Keratinocyte (primary cell): ENCODE data around the gene FOXI1. TPM values are rescaled to one million over a fixed set of nuclear protein-coding genes. Genes with fewer than 3 reads are reported as not detected.

Experiments
- DNase-seq: peaks from one replicate; pipeline ENCODE4 v3.0.0-alpha.2; 2011; ENCODE audit warnings: low read depth, missing footprints, low spot score
- FAIRE-seq: peaks from 2 replicates; lab custom pipeline; 2011; peaks lifted over from hg19 to GRCh38; lab: Jason Lieb, UNC
- H2AFZ ChIP-seq: 2 replicates; pipeline ENCODE4 v1.6.0; 2012; ENCODE audit warnings: low read length, control low read depth, inconsistent platforms; ENCODE audit not compliant: control insufficient read depth
- H3K27ac ChIP-seq: 2 replicates; pipeline ENCODE4 v1.5.1; 2011; ENCODE audit warnings: low read length; ENCODE audit not compliant: control insufficient read depth, insufficient read depth
- H3K27me3 ChIP-seq: 3 replicates; pipeline ENCODE4 v1.6.0; 2011; ENCODE audit warnings: low read length; ENCODE audit not compliant: control insufficient read depth, insufficient read depth; ENCODE audit errors: extremely low read depth
- H3K36me3 ChIP-seq, 2 experiments: 2 replicates in 1 of 2; 3 replicates in 1 of 2; pipeline ENCODE4 v1.5.1; 2011; ENCODE audit warnings: low read length in 2 of 2, mild to moderate bottlenecking in 1 of 2; ENCODE audit not compliant: control insufficient read depth in 2 of 2, insufficient read depth in 2 of 2; ENCODE audit errors: extremely low read depth in 1 of 2
- H3K4me1 ChIP-seq: 3 replicates; pipeline ENCODE4 v1.5.1; 2011; ENCODE audit warnings: low read length; ENCODE audit not compliant: control insufficient read depth, insufficient read depth; ENCODE audit errors: extremely low read depth
- H3K4me2 ChIP-seq: 3 replicates; pipeline ENCODE4 v1.6.0; 2011; ENCODE audit warnings: low read depth, low read length; ENCODE audit not compliant: control insufficient read depth, insufficient read depth; ENCODE audit errors: extremely low read depth
- H3K4me3 ChIP-seq, 3 experiments: fragments of 200-600 bp in 1 of 3; sonication (generic) in 1 of 3; 2 replicates in 2 of 3; 3 replicates in 1 of 3; pipeline ENCODE4 v1.5.1; 2011 to 2016; ENCODE audit warnings: low read length in 3 of 3, mild to moderate bottlenecking in 3 of 3, control low read depth in 2 of 3, inconsistent platforms in 1 of 3, low read depth in 1 of 3, mixed read lengths in 1 of 3, mixed run types in 1 of 3, moderate library complexity in 1 of 3; ENCODE audit not compliant: control insufficient read depth in 2 of 3, insufficient read depth in 2 of 3; ENCODE audit errors: extremely low read depth in 1 of 3
- H3K79me2 ChIP-seq: 2 replicates; pipeline ENCODE4 v1.6.0; 2012; ENCODE audit warnings: low read length; ENCODE audit not compliant: control insufficient read depth, insufficient read depth
- H3K9ac ChIP-seq: 3 replicates; pipeline ENCODE4 v1.6.0; 2011; ENCODE audit warnings: low read length; ENCODE audit not compliant: control insufficient read depth, insufficient read depth; ENCODE audit errors: extremely low read depth
- H3K9me1 ChIP-seq: 3 replicates; pipeline ENCODE4 v1.6.0; 2011; ENCODE audit warnings: low read length; ENCODE audit not compliant: control insufficient read depth, insufficient read depth; ENCODE audit errors: extremely low read depth
- H3K9me3 ChIP-seq: 2 replicates; pipeline ENCODE4 v1.5.1; 2012; ENCODE audit warnings: low read depth, low read length; ENCODE audit not compliant: control insufficient read depth
- H4K20me1 ChIP-seq: 3 replicates; pipeline ENCODE4 v1.6.0; 2011; ENCODE audit warnings: low read length; ENCODE audit not compliant: control insufficient read depth, insufficient read depth; ENCODE audit errors: extremely low read depth
- CTCF ChIP-seq, 3 experiments: IDR thresholded peaks in 1 of 3; conservative IDR thresholded peaks in 1 of 3; optimal IDR thresholded peaks in 1 of 3; 2 replicates in 2 of 3; 3 replicates in 1 of 3; pipeline versions ENCODE3 to v1.5.1; 2011; ENCODE audit warnings: low read length in 3 of 3, mild to moderate bottlenecking in 3 of 3, moderate library complexity in 2 of 3, control low read depth in 1 of 3, inconsistent platforms in 1 of 3; ENCODE audit not compliant: insufficient read depth in 2 of 3; ENCODE audit errors: extremely low read depth in 1 of 3
- EZH2 ChIP-seq: IDR thresholded peaks from one replicate; pipeline ENCODE4 v1.6.1; 2012; ENCODE audit warnings: inconsistent platforms, mild to moderate bottlenecking, low read length, moderate library complexity
- dilution Hi-C: fragments of 300-500 bp; cut with MboI; formaldehyde crosslinking; loops from one replicate; pipeline ENCODE4 v1.7.0; 2020; ENCODE audit warnings: low sequenced_read_pairs; ENCODE audit not compliant: extremely low pct_ligation_motif_present
- polyA plus RNA-seq, 5 experiments: library from polyadenylated mRNA; depleted of rRNA in 3 of 5; stranded (reverse) in 3 of 5; stranded (forward) in 1 of 5; unstranded in 1 of 5; fragments of >200 nt; gene quantifications; 1 replicate in 1 of 5; 2 replicates in 3 of 5; 3 replicates in 1 of 5; pipeline versions ENCODE4 v1.2.1 to v1.2.3, GENCODE V29; 2011 to 2012; ENCODE audit warnings: missing spikeins in 2 of 5, low read depth in 1 of 5, low replicate concordance in 1 of 5

Gene FOXI1
- polyA plus RNA-seq, 1 donor (not counting 4 experiments of a cell fraction or from before 2014, with no cell fraction given) = not detected

DNA sequence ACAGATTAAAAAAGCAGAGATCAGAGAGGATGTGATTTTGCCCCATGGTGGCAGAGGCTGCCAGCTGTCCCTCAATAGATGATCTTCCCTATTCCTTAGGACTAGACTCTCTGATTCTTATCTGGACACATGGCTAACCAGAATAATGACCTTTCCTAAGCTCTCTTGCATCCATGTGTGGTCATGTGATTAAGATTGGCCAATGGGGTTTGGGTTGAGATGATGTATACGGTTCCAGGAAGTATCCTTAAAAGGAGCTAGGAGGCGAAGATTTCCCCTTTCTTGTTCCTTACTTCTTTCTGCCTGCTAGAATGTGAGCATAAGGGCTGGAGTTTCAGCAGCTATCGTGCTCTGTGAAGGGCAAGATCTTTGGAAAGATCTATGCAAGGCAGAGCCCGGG is 39.8 kb downstream of the FOXI1 start:
- Histone ChIP-seq H3K9ac (no peak overlapping the region), H3K27ac (no peak overlapping the region), H3K79me2 (no peaks in the 10 kb centered on the region), H3K9me1 (no peaks in the 10 kb centered on the region), H4K20me1 (no peaks in the 10 kb centered on the region), H3K27me3 (no peaks in the 10 kb centered on the region), H3K4me3 (no peak overlapping the region), H3K36me3 (no peaks in the 10 kb centered on the region), H3K4me2 (no peak overlapping the region), H3K4me1 (no peaks in the 10 kb centered on the region), H2AFZ (no peak overlapping the region), H3K9me3 (no peaks in the 10 kb centered on the region)
- no peak for FAIRE-seq
- no peak for DNase-seq
- dilution Hi-C loops = no loop called here
- TF ChIP-seq EZH2 (no peak), CTCF (optimal IDR thresholded peaks at IDR 0.05 in 1 of 3, IDR thresholded peaks at IDR 0.05 in 1 of 3, conservative IDR thresholded peaks at IDR 0.05 in 1 of 3; ENCODE audit: extremely low read depth in 1 of 3, insufficient read depth in 2 of 3, low read length in 3 of 3) (no peak)

DNA sequence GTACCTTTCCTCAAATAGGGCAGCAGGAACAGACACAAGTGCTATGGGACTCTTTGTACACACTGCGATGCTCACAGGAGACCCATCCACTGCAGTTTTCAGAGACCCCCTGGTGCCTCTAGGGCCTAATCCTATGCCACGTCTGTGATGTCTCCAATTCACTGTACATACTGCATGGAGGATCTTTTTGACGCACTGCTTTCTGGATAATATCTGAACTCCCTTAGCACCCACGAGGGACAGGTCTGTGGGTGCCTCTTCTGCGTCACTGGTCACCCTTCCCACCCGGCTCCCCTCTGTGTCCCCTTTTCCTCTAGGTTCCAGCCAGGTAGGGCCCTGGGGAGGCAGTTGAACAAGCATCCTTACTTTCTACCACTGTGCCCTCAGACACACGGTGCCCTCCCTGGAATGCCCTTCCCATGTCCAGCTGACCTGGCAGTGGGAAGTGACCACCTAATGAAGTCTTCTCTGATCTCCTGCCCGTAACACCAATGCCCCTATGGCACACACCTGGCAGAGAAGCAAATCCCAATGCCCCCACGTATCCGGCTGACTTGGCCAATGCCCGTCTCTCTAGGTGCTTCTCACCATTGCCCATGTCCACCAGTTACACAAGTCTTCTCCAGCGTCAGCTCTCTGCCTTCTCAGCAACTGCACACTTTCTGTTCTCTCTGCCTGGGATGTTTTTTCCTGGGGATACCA is 41.5 kb downstream of the FOXI1 start:
- DNase-seq (no peak), FAIRE-seq (no peak)
- H3K9me3 ChIP-seq = no peaks in the 10 kb centered on the region
- no peaks in the 10 kb centered on the region for H3K79me2 ChIP-seq
- no peaks in the 10 kb centered on the region for H4K20me1 ChIP-seq
- dilution Hi-C loops = no loop called here
- no peak overlapping the region for H3K9ac ChIP-seq
- H3K27me3 ChIP-seq = no peaks in the 10 kb centered on the region
- no peaks in the 10 kb centered on the region for H3K36me3 ChIP-seq
- peaks cover 15% of the 10 kb centered on the region for H3K4me1 ChIP-seq
- no peak overlapping the region for H2AFZ ChIP-seq
- no peak overlapping the region for H3K4me3 ChIP-seq
- H3K4me2 ChIP-seq = no peak overlapping the region
- H3K27ac ChIP-seq = no peak overlapping the region
- H3K9me1 ChIP-seq = no peaks in the 10 kb centered on the region
- TF ChIP-seq CTCF (optimal IDR thresholded peaks at IDR 0.05 in 1 of 3, IDR thresholded peaks at IDR 0.05 in 1 of 3, conservative IDR thresholded peaks at IDR 0.05 in 1 of 3; ENCODE audit: extremely low read depth in 1 of 3, insufficient read depth in 2 of 3, low read length in 3 of 3) = no peak
- no peak for TF ChIP-seq EZH2
